ENCODE measurements around the gene PRR5.

PRR5 gene

DNA sequence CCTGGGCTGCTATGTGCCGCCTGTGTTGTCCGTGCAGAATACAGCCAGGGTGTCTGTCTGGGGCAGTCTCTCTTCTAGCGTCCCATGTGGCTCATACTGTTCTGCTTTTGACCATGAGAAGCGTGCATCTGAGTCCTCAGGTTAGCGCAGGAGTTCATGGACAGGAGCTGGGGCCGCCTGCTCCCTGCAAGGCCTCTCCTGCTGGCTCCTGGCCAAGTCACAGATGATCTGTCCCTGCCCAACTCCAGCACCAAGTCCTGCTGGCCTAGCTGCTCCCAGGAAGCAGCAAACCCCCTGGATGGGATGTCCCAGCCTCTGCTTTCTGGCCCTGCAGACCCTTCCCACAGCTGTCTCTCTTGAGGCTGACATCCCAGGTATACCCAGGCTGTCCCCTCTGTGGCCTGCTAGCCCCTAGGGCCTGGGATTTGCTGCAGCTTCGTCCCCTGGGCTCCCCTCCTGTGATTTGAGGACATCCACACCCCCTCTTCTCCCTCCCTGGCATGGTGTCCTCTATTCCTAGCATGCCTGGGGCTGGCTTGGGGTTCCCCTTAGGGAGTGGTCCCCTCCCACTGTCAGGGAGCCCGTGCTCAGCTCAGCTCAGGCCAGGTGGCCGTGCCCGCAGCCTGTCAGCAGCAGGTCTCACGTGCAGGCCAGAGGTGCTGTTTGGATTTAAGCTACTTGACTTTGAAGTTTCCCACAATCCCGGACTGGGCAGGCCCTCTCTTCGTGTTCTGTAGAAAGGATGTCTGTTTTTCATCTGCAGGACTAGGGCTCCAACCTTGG lies 17.8 kb downstream of the PRR5 start:
- no peak for DNase-seq

DNA sequence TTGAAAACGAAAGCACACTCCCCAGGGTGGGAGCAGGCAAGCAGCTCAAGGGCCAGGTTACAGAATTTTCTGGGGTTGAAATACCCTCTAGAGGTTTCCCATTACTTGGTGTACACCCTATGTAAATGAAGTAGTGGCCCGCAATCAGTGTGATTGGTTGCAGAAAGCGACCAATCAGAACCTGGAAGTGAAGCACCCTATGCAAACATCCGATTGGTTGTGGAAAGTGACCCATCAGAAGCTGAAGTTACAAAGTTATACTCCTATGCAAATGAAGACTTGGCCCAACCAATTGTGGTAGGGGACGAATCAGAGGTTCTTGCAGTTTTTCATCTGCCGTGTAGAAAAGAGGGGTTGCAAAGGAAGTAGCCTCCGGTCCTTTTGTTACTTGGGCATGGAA lies 19.2 kb downstream of the PRR5 start:
- peak; percentile 28 for DNase-seq

DNA sequence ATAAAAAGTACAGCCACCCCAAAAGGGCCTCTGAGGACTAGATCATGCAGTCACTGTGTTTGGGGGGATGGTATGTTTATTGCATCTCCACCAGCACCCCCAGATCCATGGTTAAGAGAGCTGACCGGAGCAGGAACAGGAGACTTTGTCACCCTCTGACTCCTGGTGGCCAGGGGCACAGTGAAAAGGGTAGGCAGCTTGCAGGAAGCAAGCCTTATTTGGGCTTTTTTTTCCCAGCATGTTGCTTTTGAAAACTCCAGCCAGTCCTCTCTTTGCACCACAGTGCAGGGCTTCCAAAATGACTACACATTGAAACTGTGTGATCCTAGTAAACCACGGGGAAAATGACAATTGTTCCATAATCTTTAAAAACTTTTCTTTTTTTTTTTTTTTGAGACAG lies 20.6 kb downstream of the PRR5 start:
- no peak for DNase-seq

DNA sequence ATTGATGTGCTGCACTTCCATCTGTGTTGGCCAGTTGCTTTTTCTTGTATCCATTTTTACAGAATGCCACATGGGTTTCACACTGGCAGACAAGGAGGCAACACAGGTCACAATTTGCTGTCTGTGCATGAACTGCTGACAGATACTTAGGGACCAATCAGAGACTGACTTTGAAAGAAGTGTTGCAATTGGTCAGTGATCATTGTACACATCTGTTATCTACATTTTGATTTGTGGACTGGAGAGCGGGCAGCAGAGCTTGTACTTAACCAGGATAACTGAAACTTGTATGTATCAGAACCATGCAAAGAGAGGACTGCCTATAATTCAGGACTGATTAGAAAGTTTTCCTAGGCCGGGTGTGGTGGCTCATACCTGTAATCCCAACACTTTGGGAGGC lies 21.8 kb downstream of the PRR5 start:
- DNase-seq, result peak; percentile 25

DNA sequence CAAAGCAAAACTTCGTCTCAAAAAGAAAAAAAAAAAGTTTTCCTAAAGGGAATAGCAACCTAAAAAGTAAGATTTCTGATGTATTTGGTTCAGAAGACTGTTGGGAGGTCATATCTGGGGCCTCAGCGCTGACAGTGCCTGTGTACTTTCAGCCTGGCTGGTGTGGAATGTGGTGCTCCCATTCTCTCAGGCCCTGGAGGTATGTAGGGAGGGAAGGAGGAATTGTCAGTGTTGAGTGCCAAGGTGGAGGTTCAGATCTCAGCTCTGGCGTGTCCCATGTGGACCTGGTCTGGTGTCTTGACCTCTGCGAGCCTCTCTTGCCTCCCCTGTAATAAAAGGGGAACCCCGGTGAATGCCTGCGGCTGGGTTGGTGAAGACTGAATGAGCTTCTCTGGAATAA lies 22.4 kb downstream of the PRR5 start:
- no peak for DNase-seq

DNA sequence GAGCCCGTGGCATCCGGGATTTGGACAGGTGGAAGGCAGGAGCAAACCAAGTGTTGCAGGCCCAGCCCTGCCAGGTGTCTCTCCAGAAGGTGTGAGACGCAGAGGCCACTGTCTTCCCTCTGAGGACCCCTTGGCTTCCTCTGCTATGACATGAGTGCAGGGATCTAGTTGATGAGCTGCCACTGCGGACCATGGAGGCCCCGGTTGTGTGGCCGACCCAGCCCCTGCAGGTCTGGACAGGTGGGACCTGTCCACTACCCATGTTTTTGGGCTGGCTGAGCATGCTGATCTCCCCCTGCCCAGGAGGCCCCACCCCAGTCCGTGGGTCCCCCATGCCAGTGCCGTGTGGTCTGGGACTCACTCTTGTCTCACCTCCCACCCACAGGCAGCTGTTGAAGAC lies 22.9 kb downstream of the PRR5 start:
- no peak for DNase-seq

DNA sequence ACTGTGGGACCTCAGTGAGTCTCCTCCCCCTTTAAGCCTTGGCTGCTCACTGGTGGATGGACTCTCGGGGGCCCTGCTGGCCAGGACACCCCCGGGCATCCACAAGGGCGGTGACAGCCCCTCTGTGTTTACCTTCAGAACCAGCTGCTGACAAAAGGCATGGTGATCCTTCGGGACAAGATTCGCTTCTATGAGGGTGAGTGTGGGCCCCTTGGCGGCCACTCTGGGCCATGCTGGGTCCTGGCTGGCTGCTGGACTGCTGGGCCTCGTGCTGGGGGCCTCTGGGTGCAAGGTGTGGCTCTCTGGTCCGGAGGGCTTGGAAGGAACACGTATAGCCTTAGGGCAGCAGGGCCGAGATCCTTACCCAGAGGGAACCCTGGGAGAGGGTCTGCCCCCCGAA lies 24.4 kb downstream of the PRR5 start:
- DNase-seq, result no peak

DNA sequence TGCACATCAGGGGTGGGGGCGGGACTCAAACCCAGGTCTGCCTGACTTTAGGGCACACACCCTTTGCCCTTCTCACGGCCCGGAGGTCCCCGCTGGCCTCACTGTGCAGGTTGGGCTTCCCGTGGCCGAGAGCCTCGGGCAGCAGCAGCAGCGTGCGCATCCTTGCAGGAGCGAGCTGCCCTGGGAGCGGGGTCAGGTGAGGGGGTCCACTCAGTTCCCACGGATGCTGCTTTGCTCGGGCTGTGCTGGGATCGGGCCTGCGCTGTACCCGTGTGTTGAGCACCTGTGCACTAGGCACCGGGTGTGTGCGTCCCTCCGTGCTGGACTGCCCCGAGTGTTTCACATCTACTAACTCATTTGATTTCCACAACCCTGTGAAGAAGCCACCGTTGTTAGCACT lies 25.1 kb downstream of the PRR5 start:
- DNase-seq, result no peak

DNA sequence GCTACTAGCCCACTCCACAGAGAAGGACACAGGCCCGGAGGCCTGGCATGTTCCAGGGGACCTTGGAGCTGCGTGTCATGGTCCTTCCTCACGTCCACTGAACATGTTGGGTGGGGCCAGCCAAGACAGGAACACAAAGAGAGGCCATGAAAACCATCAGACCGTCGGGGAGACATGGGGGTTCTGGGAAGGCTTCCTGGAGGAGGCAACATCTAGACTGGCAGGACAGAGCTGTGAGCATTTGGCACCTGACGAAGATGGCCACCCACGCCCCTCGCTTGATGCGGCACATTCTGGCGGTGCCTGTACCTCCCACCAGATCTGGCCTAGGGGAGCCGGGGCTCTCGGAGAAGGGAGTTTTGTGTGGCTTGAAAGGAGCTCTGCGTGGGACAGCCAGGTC lies 25.7 kb downstream of the PRR5 start:
- DNase-seq, result no peak

DNA sequence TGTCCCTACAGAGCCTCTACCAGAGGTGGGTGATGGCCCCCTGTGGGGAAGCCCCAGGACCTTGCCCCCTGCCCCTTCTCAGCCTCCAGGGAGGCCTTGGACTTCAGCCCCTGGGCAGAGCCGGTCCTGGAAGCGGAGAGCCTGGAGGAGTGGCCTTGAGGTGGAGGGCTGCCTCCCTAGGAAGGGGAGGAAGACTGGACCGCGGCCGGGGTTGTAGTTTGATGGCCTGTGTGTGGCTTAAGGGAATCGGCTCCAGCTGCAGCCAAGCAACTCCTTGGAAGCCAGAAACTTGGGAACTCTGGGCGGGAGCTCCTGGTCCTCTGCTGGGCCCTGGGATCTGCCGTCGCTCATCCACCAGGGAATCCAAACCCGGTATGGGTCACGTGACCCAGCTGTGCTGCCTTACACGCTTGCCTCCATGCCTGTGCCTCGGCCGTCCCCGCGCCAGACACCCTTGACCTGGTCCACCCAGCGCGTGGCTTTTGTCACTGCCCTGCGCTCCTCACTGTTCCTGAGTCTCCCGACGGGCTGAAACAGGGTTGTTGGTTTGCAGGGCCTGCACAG lies 26.8 kb downstream of the PRR5 start:
- DNase-seq, result no peak

DNA sequence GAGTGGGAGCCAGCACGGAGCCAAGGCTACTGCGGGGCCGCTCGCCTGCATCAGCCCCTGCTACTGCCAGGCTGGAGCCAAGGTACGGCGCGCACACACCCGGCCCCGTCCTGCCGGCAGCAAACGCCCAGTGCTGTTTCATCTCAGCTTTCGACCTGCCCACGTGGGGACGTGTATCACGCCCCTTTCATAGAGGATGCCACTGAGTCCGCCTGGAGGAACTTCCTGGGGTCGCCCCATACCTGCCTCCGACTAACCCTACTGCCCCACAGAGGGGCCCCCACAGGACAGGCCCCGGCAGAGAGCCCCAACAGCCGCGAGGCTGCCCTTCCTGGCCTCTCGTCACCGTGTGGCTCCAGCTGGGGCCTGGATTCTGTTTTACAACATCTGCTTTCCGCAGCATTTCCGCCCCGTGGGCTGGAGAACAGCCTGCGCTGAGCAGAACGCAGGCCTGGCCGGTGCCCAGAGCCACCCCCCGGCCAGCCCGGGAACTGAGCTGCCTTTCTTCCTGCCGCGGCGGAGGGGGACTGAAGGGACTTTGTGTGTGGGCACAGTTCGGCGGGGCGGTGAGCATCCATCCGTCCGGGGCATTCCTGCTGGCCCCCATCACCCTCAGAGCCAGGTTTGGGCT lies 27.5 kb downstream of the PRR5 start:
- peak; percentile 62 for DNase-seq

DNA sequence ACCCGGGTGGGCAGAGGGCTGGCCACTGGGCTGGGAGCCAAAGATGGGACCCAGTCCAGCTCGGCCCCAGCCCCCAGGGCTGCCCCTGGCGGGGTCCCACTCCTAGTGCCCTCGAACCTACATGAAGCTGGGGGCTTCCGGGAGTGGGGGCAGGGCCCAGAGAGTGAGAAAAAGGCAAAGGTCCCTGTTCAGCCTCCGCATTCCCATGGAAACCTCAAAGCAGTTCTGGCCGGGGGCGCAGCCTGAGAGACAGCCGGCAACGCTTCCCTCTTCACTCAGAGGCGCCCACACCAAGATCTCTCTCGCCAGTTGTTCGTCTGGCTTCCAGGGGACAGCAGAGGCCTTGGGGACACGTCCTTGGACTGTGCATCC lies 28.0 kb downstream of the PRR5 start:
- no peak for DNase-seq

DNA sequence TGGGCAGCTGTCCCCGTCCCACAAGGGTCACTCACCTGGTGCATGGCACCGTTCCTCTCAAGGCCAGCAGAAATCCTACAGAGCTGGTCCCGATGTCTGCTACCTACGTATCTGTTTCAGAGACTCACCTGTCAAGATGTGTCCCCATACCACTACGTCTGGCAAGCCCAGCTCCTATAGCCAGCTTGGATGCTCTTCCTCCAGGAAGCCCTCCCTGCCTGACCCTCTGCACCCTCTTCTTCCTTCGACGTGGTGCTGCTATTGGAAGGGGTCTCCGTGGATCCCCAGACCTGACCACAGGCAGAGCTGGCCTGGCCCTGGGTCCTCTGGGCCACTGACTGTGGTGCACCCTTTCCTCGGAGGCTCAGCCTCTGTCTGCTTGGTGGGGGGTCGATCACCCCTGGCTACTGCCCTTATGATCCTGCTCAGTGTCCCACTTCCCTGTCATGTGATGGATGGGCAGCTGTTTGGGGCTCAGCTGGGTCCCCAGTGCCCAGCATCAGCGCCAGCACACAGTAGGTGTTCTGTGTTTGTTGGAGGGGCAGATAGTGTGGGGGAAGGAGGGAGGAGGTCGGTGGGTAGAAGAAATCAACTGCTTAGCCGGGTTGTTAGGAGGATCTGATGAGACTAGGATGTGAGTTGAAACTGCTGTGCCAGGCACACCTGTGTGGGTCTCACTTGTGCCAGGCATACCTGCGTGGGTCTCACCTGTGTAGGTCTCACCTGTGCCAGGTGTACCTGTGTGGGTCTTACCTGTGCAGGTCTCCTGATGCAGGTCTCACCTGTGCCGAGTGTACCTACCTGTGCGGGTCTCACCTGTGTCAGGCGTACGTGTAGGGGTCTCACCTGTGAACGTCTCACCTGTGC lies 28.7 kb downstream of the PRR5 start:
- DNase-seq, result no peak

DNA sequence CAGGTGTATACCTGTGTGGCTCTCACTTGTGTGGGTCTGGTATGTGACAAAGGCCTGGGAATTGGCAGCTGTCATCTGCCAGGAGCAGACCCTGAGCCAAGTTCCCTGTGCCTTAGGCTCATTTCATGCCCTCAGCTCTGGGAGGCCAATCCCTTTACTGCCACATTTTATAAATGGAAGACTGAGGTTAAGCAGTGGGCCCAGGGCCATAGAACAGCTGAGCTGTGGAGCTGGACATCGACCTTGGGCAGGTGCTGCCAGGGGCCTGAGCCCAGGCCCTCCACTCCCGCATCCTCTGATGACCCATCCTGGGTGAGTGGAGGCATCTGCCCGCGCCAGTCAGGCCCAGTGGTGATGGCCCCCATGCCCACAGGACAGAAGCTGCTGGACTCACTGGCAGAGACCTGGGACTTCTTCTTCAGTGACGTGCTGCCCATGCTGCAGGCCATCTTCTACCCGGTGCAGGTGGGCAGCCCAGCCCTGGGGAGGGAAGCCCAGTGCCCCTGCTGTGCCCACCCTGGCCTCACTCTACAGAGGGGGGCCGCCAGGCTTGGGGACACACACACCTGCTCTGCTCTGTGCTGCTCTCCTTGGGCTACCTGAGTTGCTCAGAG lies 29.5 kb downstream of the PRR5 start:
- no peak for DNase-seq

DNA sequence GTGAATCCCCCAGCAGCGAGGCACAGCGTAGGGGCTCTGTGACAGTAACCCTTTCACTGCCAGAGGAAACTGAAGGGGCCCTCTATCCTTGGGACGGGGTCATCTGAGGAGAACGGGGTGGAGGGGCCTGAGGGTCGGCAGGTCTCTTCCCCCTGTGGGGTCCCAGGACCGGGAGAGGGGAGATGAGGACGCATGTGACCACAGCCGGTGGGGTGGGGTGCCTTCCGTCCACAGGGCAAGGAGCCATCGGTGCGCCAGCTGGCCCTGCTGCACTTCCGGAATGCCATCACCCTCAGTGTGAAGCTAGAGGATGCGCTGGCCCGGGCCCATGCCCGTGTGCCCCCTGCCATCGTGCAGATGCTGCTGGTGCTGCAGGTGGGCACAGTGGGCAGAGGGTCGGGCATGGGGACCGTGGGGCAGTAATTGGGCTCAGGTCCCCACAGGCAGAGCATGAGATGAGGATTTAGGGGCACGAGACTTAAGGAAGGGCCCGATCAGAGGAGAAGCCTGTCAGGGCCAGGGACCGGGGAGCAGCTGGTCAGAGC lies 30.1 kb downstream of the PRR5 start:
- DNase-seq, result no peak

DNA sequence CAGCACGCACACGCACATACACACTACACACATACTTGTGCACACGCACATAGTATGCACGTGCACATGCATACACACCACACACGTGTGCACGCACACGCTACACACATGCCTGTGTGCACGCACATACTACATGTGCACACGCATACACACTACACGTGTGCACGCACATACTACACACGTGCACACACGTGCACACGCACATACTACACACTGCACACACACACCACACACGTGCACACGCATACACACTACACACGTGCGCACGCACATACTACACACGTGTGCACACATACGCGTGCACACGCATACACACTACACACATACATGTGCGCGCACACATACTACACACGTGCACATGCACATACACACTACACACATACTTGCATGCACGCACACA lies 30.7 kb downstream of the PRR5 start:
- no peak for DNase-seq

DNA sequence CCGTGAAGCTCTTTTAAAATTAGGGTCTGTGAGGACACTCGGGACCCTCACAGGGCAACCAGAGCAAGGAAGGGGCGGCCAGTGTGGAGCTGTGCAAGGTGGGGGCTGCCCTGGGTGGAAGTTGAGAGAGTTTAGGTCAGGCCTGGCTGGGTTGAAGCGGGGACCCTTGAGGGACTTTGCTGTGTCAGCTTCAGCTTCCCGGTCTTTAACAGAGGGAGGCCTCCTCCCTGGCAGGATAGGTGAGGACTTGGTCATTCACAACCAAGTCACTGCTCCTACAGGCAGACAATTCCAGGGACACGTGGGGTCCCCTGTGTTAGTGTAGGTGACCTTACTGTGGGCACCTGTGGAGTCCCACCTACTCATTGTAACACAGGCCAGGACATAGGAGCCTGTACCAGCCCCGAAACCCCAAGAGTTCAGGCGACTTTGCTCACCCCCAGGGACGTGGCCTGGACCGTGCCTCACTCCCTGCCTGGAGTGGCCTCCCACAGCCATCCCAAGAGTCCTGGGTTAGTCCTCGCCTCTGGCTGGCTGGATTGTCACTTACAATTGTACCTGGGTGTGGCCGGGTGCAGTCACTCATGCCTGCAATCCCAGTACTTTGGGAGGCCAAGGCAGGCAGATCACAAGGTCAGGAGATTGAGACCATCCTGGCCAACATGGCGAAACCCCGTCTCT lies 31.6 kb downstream of the PRR5 start:
- DNase-seq, result no peak

DNA sequence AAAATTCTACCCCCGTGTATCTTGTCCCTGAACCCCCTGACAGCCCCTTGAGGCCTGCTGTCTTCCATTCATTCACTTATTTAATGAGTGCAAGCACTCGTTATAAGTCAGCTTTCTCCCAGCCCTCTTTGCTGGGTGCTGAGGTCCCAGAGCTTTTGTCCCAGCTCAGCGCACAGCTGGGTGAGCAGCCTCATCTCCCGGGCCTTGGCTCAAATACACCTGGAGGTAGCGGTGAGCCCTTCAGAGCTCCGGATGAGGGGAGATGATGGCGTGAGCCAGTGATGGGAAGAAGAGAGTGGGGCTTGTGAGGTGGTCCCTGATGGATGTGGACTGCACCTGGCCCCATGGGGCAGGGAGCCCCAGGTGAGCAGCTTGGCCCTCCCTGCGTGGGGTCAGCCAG lies 32.3 kb downstream of the PRR5 start:
- no peak for DNase-seq

DNA sequence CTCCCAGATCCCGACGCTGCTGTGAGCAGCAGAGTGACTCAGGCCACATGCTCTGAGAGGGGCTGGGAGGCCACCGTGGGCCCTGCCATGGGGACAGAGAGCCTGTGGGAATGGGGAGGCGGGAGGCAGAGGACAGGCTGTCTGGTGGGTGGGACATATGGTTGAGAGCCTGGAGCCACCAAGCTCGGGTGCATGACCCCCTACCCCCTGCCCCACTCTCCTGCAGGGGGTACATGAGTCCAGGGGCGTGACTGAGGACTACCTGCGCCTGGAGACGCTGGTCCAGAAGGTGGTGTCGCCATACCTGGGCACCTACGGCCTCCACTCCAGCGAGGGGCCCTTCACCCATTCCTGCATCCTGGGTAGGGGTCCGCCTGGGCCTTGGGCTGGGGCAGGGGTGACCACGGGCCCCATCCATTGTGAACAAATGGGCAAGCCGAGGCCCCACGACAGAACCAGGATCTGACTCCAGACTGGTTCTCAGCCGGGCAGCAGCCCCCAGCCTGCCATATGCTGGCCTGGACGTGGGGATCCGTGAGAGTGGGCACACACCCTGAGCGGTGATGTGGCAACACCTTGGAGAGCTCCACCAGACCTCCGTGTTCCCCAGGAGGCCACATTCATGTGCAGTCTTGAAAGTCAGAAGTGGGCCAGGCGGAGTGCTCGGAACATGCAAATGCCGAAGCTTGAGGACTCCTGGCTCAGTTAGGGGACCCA lies 33.0 kb downstream of the PRR5 start:
- DNase-seq, result no peak

DNA sequence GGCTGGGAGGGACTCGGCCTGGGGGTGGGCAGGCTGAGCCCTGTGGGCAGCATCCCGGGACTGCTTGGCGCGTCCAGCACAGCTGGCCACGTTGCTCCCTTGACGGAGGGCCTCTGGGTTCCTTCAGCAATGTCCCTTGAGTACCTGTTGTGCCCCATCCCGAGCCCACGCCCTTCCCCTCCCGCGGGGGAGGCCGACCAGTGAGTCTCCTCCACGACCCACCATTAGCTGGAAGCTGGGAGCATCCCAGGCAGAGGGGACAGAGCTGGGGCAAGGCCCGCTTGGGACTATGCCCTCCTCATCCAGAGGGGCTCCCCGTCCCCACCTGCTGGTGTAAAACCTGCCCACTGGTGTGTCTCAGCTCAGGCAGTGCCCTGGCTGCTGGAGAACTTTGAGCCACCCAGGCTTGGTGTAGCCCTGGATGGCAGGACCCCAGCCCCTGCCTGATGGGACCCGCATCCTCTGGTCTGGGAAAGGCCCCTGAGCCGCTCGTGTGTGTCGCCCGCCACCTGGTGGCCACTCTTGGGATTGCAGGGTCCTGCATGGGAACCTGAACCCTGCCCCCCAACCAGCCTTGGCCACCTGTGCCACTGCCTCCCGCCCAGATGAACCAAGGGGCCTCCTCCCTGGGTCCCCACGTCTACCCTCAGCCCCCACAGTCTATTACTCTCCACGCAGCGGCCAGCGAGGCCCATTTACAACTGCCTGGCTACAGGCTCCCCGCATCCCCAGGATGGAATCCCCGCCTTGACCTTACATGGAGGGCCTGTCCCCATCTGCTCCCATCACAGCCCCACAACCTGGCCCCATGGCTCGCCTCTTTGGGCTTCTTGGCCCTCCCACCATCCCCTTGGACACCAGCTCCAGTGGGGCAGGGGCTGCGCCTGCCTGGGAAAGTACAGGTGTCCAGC lies 33.8 kb downstream of the PRR5 start:
- DNase-seq, result peak; percentile 43
